B cell (primary cell): ENCODE data around the gene CASZ1.

Experiments
- EZH2 ChIP-seq: IDR thresholded peaks from 2 replicates; pipeline ENCODE4 v1.6.1; 2012; ENCODE audit warnings: borderline replicate concordance, low read depth, mild to moderate bottlenecking, moderate library complexity, low read length; ENCODE audit not compliant: insufficient read depth, poor library complexity, severe bottlenecking
- TF ChIP-seq, protein P1 (sequence below): fragments of 200-600 bp; IDR thresholded peaks from one replicate; pipeline ENCODE4 v1.8.0; 2022; ENCODE audit warnings: antibody characterized with exemption, mild to moderate bottlenecking

GRCh38 chr1:10803971-10804820, 7.8 kb upstream of the CASZ1 start:
- TF ChIP-seq, protein P1, sequence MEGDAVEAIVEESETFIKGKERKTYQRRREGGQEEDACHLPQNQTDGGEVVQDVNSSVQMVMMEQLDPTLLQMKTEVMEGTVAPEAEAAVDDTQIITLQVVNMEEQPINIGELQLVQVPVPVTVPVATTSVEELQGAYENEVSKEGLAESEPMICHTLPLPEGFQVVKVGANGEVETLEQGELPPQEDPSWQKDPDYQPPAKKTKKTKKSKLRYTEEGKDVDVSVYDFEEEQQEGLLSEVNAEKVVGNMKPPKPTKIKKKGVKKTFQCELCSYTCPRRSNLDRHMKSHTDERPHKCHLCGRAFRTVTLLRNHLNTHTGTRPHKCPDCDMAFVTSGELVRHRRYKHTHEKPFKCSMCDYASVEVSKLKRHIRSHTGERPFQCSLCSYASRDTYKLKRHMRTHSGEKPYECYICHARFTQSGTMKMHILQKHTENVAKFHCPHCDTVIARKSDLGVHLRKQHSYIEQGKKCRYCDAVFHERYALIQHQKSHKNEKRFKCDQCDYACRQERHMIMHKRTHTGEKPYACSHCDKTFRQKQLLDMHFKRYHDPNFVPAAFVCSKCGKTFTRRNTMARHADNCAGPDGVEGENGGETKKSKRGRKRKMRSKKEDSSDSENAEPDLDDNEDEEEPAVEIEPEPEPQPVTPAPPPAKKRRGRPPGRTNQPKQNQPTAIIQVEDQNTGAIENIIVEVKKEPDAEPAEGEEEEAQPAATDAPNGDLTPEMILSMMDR: no peak
- TF ChIP-seq EZH2: no peak
